ENCODE measurements around the gene AADAC. TPM values are rescaled to one million over a fixed set of nuclear protein-coding genes. Genes with fewer than 3 reads are reported as not detected.
A peak's percentile ranks its signal among the peaks of the same experiment; 100 is the strongest.
"Not testable (repeated sequence)": the region's sequence is repeated elsewhere in the genome, so short reads cannot be mapped to it uniquely, and the experiment has no call there.

Gene AADAC
- polyA plus RNA-seq, 6 donors from 2014 or later = not detected

DNA sequence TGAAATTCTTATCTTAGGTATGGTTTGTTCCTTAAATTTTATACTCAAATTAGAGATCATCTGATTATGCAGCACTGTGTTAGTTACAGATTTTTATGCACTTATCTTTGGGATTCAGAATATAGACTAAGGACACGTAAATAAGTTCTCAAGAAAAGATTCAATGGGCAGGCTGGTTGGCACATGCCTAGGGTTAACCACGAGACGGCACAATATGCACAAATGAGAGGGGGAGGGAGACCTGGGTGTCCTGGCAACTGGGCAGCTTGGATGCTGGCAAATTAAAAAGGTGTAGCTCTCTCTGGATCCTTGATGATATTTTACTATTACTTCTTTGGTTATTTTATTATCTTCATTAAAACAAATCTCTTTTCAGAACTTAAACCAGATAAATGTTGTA is 672 bp downstream of the AADAC start:
- no peak overlapping the region for H3K27ac Mint-ChIP-seq

DNA sequence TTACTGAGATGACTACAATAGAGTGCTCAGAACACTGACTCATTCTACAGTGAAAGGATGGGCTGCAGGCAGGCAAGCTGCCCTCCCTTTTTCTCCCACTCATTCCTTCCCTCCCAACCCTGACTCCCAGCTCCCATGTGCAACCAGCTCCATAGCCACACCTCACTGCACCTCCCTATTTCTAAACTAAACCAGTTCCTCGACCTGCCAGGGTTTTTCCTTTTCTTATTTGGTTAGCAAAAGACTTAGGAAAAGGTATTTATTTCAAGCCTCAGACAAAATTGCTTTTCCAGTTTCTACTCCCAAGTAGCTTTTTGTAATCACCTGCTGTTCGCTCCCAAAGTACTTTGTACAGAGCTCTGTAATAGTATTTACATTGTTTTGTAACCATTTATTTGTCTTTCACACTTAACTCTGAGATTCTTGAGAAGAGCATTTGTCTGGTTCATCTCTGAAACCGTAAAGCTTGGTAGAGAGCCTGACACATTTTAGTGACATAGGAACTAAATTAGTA is 2.2 kb downstream of the AADAC start:
- H3K36me3 Mint-ChIP-seq = no peaks in the 10 kb centered on the region

More for the DNA sequence above, 672 bp downstream of the AADAC start:
- ATAC-seq (ENCODE audit: low read depth in 2 of 2) (no peak), DNase-seq (no peak)
- no peaks in the 10 kb centered on the region for H3K27me3 Mint-ChIP-seq
- no peaks in the 10 kb centered on the region for H3K4me1 Mint-ChIP-seq
- H3K4me3 Mint-ChIP-seq = no peak overlapping the region
- no peaks in the 10 kb centered on the region for H3K9me3 Mint-ChIP-seq
- no peaks in the 10 kb centered on the region for H3K36me3 Mint-ChIP-seq

DNA sequence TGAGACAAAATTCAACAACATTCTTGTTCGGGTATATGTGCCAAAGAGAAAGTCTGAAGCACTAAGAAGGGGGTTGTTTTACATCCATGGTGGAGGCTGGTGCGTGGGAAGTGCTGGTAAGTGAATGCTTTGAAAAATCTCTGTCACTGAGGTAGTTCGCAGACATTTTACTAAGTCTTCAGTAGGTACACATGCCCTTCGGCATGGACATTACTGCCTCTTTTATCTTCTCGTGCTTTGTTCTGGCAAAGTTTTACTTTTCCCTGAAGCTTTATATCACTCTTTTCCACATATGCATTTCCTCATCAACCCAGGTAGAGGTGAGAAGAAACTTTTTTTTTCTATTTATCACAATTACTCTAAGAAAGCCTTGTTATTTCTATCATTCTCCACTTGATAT is 3.6 kb downstream of the AADAC start:
- H3K4me3 Mint-ChIP-seq = no peak overlapping the region
- no peaks in the 10 kb centered on the region for H3K9me3 Mint-ChIP-seq
- ATAC-seq (ENCODE audit: low read depth in 2 of 2) = no peak
- H3K36me3 Mint-ChIP-seq = no peaks in the 10 kb centered on the region
- no peak overlapping the region for H3K27ac Mint-ChIP-seq
- no peaks in the 10 kb centered on the region for H3K27me3 Mint-ChIP-seq
- DNase-seq = no peak
- H3K4me1 Mint-ChIP-seq = no peaks in the 10 kb centered on the region

More for the DNA sequence above, 2.2 kb downstream of the AADAC start:
- Mint-ChIP-seq H3K4me3 (no peak overlapping the region), H3K9me3 (no peaks in the 10 kb centered on the region), H3K27ac (peak overlapping the region in 1 of 6 donors; percentile 19), H3K4me1 (no peaks in the 10 kb centered on the region), H3K27me3 (no peaks in the 10 kb centered on the region)
- ATAC-seq (ENCODE audit: low read depth in 2 of 2) (no peak), DNase-seq (no peak)

DNA sequence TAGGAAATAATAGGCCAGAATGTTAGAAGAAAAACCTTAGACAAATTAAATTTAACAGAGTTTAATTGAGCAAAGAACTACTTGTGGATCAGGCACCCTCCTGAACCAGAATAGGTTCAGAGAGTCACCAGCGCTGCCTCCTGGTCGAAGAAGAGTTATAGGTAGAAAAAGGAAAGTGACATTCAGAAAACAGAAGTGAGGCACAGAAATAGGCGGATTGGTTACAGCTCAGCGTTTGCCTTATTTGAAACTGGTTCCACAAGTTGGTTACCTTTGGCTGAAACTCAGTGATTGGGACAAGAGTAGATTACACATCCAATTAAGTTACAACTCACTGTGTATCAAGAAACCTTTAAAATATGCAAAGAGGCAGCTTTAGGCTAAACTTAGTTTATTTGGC is 4.4 kb downstream of the AADAC start:
- Mint-ChIP-seq H3K36me3 (no peaks in the 10 kb centered on the region), H3K27me3 (no peaks in the 10 kb centered on the region), H3K27ac (no peak overlapping the region), H3K4me3 (no peak overlapping the region), H3K9me3 (no peaks in the 10 kb centered on the region), H3K4me1 (no peaks in the 10 kb centered on the region)
- no peak for DNase-seq
- no peak for ATAC-seq (ENCODE audit: low read depth in 2 of 2)

DNA sequence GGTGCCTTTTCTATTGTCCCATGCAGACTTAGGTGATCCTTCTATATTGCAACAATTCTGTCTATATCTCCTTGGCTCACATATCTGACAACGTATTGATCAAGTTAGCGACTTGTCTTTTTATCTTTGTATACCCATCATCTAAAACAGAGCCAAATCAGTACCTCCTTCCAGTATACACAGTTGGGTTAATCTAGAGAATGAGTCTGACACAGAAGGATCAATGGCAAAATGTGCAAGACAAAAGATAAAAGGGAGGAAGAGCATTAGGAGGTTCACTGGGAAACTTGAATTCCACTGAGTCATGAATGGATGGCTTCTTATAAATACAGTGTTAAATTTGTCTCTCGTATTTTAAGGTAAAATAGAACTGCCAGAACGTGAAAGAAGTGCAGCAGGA is 6.0 kb downstream of the AADAC start:
- no peak for DNase-seq
- H3K4me3 Mint-ChIP-seq = no peak overlapping the region
- H3K36me3 Mint-ChIP-seq = no peaks in the 10 kb centered on the region
- ATAC-seq (ENCODE audit: low read depth in 2 of 2) = no peak
- no peaks in the 10 kb centered on the region for H3K9me3 Mint-ChIP-seq
- no peak overlapping the region for H3K27ac Mint-ChIP-seq
- no peaks in the 10 kb centered on the region for H3K4me1 Mint-ChIP-seq
- H3K27me3 Mint-ChIP-seq = no peaks in the 10 kb centered on the region

DNA sequence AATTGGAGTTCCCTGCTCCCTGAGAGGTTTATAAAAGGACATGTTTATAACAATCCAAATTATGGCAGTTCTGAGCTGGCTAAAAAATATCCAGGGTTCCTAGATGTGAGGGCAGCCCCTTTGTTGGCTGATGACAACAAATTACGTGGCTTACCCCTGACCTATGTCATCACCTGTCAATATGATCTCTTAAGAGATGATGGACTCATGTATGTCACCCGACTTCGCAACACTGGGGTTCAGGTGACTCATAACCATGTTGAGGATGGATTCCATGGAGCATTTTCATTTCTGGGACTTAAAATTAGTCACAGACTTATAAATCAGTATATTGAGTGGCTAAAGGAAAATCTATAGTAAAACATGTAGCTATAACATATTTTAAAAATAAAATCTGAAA is 13.9 kb downstream of the AADAC start:
- peaks cover 0 to 6% (median 0%) of the 10 kb centered on the region in 7 donors for H3K9me3 Mint-ChIP-seq
- no peaks in the 10 kb centered on the region for H3K27me3 Mint-ChIP-seq
- no peaks in the 10 kb centered on the region for H3K36me3 Mint-ChIP-seq
- H3K4me3 Mint-ChIP-seq = no peak overlapping the region
- H3K4me1 Mint-ChIP-seq = no peaks in the 10 kb centered on the region
- H3K27ac Mint-ChIP-seq = no peak overlapping the region
- no peak for DNase-seq
- no peak for ATAC-seq (ENCODE audit: low read depth in 2 of 2)

DNA sequence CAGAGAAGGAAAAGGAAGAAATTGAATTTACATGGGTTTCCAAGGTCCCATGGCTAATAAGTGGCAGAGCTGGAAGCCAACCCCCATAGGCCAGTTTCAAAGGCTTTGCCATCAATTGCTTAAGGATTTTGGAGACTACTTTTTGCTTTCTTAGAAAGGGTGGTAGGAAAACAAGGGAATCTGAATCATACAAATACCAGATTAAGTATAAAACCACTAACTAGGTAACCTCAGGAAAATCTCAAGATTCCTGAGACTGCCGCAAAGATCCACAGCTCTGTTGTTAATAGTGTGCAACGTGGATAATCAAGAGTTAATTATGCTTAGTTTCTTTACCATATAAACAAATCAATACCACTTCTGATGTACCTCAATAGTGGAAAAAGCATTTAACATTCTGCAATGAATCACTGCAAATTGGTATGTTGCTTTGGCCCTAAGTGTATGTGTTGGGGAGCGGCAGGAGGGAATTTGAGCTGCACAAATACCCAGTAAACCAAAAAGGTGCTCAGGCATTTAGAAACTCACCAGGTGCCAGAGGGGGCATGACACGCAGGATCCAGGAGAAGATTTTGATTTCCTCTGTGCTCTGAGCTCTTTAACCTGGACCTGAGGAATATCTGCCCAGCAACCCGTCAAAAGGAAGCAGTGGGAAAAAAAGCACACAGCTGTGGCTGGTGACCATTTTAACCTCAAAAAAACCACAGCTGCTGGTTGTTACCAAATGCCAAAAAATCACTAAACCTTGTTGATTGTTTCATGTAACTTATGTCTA is 22.0 kb downstream of the AADAC start:
- no peak for DNase-seq
- Mint-ChIP-seq H3K9me3 (no peaks in the 10 kb centered on the region), H3K4me1 (no peaks in the 10 kb centered on the region), H3K27me3 (peaks cover 0 to 3% (median 0%) of the 10 kb centered on the region in 3 donors), H3K4me3 (peak overlapping the region in 1 of 8 donors; percentile 61), H3K27ac (no peak overlapping the region), H3K36me3 (no peaks in the 10 kb centered on the region)
- no peak for ATAC-seq (ENCODE audit: low read depth in 2 of 2)

DNA sequence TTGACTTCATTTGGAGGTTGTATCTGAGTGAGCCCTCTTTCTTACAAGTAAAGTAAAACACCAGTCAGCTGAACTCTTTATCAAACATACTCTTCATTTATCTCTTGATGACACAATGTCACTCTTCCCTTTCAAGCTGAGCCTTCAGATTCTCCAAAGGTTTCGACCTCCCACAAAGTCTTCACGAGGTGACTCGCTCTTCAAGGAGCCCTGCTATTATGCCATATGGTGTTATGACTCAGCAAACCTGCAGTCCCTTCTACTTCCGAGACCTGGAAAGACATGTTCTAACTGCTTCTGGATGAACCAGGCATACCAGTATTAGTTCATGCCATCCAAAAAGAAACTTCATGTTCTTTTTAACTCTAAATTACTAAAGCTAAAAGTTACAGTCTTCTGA is 23.1 kb downstream of the AADAC start:
- ATAC-seq (ENCODE audit: low read depth in 2 of 2) (no peak), DNase-seq (no peak)
- Mint-ChIP-seq H3K27me3 (peaks cover 0 to 3% (median 0%) of the 10 kb centered on the region in 3 donors), H3K9me3 (no peaks in the 10 kb centered on the region), H3K4me1 (no peaks in the 10 kb centered on the region), H3K27ac (no peak overlapping the region), H3K36me3 (no peaks in the 10 kb centered on the region), H3K4me3 (no peak overlapping the region)

DNA sequence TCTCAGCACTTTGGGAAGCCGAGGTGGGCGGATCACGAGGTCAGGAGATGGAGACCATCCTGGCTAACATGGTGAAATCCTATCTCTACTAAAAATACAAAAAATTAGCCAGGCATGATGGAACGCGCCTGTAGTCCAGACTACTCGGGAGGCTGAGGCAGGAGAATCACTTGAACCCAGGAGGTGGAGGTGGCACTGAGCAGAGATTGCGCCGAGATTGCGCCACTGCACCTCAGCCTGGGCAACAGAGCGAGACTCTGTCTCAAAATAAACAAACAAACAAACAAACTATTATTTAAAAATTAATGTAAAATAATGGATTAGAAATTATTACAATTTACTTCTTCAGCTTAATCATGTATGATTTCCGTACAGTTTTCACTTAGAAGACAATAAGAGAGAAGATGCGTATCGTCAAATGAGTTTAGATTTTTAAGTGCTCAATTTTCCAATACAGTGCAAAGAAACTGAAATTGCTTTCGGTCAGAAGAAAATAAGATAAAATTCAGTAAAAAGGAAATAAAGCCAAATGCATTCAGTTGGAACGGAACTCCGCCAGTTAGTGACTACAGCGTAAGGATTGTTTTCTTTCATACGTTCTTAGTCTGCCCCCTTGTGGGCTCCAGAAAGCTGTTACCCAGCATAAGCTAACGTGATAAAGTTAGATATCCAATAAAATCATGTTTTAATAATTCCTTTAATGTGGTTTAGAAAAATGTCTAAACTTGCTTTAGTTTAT is 24.8 kb downstream of the AADAC start:
- Mint-ChIP-seq H3K27ac (no peak overlapping the region), H3K4me1 (no peaks in the 10 kb centered on the region), H3K27me3 (no peaks in the 10 kb centered on the region), H3K4me3 (peak overlapping the region in 1 of 8 donors; percentile 29), H3K9me3 (no peaks in the 10 kb centered on the region), H3K36me3 (no peaks in the 10 kb centered on the region)
- ATAC-seq (ENCODE audit: low read depth in 2 of 2) = peak; percentile 76 to 87
- DNase-seq = peak; percentile 31

DNA sequence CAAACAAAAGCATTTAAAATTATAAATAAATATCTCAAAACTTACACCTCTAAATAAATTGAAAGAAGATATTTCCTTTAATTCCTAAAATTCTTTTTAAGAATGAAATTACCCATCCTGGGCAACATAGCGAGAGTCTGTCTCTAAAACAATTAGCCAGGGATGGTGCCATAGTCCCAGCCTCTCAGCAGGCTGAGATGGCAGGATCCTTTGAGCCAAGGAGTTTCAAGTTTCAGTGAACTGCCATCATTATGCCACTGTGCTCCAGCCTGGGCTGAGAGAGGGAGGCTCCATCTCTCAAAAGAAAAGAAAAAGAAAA is 25.4 kb downstream of the AADAC start:
- H3K27me3 Mint-ChIP-seq = no peaks in the 10 kb centered on the region
- H3K36me3 Mint-ChIP-seq = no peaks in the 10 kb centered on the region
- H3K4me1 Mint-ChIP-seq = no peaks in the 10 kb centered on the region
- H3K4me3 Mint-ChIP-seq = no peak overlapping the region
- DNase-seq (no peak), ATAC-seq (ENCODE audit: low read depth in 2 of 2) (no peak)
- H3K27ac Mint-ChIP-seq = no peak overlapping the region
- H3K9me3 Mint-ChIP-seq = no peaks in the 10 kb centered on the region

DNA sequence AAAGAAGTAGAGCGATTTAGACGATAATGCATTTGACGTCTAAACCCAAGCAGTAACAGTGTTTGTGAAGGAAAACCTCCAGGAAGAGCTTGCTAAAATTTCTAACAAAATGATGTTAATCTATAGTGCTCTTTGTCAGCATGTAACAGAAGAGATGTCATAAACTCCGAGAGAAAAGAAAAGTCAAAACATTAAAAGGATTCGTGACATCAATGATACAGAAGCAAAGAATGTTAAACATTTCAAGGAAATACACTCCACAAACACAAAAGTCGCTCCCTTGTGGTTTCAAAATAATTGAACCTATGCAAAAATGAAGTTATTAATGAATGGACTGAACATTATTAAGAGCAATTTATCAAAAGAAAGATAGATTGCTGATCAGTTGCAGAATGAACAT is 27.9 kb downstream of the AADAC start:
- no peak overlapping the region for H3K27ac Mint-ChIP-seq
- no peaks in the 10 kb centered on the region for H3K36me3 Mint-ChIP-seq
- no peaks in the 10 kb centered on the region for H3K27me3 Mint-ChIP-seq
- DNase-seq (no peak), ATAC-seq (ENCODE audit: low read depth in 2 of 2) (no peak)
- H3K9me3 Mint-ChIP-seq = no peaks in the 10 kb centered on the region
- no peak overlapping the region for H3K4me3 Mint-ChIP-seq
- H3K4me1 Mint-ChIP-seq = no peaks in the 10 kb centered on the region

DNA sequence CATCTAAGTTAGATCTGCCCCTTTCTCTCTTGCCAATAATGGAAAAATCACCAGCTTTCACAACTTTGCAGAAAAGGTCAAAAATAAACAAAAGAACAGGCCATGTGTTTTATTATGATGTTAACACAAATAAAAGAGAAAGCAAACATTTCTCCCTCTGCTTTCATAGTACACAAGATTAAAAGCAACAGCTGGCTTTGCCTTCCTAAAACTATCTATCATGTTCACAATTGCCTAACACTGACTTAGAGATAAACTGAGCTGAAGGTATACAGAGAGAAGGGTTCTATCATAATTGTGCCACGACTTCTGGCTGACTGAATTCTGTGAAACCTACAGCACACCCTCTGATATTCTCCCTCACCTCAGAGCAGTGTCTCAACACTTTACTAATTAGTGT is 29.4 kb downstream of the AADAC start:
- DNase-seq (no peak), ATAC-seq (ENCODE audit: low read depth in 2 of 2) (no peak)
- Mint-ChIP-seq H3K36me3 (no peaks in the 10 kb centered on the region), H3K27ac (no peak overlapping the region), H3K9me3 (peaks cover 0 to 3% (median 0%) of the 10 kb centered on the region in 7 donors), H3K4me3 (no peak overlapping the region), H3K27me3 (no peaks in the 10 kb centered on the region), H3K4me1 (no peaks in the 10 kb centered on the region)

DNA sequence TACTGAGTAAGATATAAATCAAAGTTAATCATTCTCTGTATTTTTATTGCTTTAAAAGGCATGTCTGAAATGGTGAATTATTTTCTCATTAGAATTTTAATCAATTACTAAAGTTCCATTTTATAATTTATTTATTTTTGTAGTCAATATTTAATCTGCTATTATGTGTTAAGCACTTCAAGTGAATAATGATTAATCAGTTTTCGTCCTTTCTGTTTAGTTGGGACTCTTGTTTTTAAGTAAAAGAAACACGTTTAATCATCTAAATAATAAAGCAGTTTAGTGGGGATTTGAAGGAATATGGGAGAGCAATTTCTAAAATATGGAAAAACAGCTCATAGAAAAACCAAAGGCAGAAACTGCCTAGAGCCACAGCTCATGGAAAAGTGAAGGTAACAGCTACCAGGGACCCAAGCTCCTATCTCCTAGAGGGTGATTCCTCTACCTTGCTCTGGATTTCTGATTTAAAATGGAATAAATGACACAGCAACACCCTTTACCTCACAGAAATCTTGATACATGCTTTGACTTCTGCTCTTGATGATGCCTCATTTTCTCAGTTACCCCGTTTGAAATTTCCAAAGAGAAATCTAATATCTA is 31.5 kb downstream of the AADAC start:
- Mint-ChIP-seq H3K9me3 (peaks cover 3 to 15% (median 5%) of the 10 kb centered on the region in 7 donors), H3K36me3 (peaks cover 0 to 8% of the 10 kb centered on the region in 2 donors), H3K27me3 (no peaks in the 10 kb centered on the region), H3K27ac (no peak overlapping the region), H3K4me3 (no peak overlapping the region), H3K4me1 (no peaks in the 10 kb centered on the region)
- ATAC-seq (ENCODE audit: low read depth in 2 of 2) = no peak
- DNase-seq = no peak

DNA sequence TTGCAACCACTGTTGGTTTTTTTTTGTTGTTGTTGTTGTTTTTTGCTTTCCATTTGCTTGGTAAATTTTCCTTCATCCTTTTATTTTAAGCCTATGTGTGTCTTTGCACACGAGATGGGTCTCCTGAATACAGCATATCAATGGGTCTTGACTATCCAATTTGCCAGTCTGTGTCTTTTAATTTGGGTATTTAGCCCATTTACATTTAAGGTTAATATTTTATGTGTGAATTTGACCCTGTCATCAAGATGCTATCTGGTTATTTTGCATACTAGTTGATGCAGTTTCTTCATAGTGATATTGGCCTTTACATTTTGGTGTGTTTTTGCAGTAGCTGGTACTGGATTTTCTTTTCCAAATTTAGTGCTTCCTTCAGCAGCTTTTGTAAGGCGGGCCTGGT is 36.1 kb downstream of the AADAC start:
- Mint-ChIP-seq H3K27ac (peak overlapping the region in 1 of 6 donors; percentile 70), H3K9me3 (peaks cover 4 to 27% (median 15%) of the 10 kb centered on the region in 7 donors), H3K36me3 (peaks cover 0 to 21% of the 10 kb centered on the region in 2 donors)
- not testable (repeated sequence) for H3K27me3 Mint-ChIP-seq; H3K4me1 Mint-ChIP-seq; DNase-seq; ATAC-seq (ENCODE audit: low read depth in 2 of 2); H3K4me3 Mint-ChIP-seq

Data from naive B cell (primary cell).